HG02884 (cell line): ENCODE data around the gene ARL6IP4.

Source experiments
- ATAC-seq: cut with Tn5 transposase; IDR thresholded peaks from one replicate; pipeline ENCODE4 v1.9.1; 2021; ENCODE audit warnings: mild to moderate bottlenecking, moderate library complexity; ENCODE audit not compliant: unreplicated experiment

Gene ARL6IP4

DNA sequence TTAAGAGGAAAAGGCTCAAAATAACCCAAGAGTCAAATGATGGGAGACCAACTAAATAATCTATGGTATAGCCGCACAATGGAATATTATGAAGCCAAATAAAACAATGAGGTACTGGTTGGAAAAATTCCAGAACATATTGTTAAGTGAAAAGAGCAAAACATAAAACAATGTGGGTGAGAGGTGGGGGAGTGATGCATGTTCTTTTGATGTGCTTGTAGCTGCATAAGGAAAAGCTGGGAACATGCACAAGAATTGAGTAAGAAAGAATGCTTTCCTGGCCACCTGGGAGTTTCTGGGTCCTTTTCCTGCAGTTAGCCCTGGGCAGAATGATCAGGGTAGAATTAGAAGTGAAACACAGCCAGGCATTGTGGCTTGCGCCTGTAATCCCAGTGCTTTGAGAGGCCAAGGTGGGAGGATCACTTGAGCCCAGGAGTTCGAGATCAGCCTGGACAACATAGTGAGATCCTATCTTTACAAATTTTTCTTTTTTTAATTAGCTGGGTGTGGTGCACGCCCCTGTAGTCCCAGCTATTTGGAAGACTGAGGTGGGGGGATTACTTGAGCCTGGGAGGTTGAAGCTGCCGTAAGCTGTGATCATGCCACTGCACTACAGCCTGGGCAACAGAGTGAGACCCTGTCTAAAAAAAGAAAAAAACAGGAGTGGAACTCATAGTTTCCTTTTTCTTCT, 22.1 kb upstream of the ARL6IP4 start:
- no peak for ATAC-seq

DNA sequence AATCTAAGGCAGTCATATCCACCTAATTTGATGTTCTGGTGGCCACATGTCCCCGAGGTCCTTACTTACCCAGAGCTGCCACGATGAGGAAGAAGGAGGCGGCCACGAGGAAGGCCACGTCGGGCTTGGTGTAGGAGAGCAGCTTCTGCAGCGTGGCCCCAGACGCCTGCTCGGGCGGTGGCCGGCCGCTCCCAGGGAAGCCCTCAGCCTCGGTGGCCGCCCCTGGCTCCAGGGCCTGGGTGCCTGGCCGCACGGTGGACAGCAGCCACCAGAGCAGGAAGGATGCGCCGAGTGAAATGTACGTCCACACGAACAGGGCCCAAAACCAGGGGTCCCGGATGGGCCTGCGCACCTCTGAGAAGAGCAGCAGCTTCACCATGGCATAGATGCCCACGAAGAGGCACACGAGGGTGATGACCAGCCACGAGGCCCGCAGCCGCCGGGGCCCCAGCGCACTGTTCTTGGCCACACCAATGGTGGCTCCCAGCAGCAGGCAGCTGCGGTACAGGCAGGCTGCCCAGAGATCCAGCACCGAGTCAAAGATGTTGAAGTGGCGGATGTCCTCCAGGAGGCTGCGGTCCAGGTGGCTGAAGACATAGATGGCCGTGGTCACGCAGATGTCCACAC, 20.8 kb upstream of the ARL6IP4 start:
- ATAC-seq = no peak

DNA sequence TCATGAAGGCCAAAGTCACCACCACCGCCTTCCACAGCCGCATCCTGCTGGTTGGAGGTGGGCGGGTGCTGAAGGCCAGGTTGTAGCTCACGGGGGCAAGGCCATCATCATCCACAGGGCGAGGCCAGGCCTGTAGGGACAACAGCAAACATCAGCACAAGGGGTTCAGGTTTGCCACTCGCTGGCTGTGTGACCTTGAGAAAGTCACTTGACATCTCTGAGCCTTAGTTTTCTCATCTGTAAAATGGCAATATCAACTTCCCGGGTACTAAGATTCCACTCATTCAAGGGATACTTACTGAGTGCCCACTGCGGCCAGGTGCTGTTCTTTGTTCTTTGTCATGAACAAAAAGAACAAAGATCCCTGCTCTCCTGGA, 20.3 kb upstream of the ARL6IP4 start:
- no peak for ATAC-seq

DNA sequence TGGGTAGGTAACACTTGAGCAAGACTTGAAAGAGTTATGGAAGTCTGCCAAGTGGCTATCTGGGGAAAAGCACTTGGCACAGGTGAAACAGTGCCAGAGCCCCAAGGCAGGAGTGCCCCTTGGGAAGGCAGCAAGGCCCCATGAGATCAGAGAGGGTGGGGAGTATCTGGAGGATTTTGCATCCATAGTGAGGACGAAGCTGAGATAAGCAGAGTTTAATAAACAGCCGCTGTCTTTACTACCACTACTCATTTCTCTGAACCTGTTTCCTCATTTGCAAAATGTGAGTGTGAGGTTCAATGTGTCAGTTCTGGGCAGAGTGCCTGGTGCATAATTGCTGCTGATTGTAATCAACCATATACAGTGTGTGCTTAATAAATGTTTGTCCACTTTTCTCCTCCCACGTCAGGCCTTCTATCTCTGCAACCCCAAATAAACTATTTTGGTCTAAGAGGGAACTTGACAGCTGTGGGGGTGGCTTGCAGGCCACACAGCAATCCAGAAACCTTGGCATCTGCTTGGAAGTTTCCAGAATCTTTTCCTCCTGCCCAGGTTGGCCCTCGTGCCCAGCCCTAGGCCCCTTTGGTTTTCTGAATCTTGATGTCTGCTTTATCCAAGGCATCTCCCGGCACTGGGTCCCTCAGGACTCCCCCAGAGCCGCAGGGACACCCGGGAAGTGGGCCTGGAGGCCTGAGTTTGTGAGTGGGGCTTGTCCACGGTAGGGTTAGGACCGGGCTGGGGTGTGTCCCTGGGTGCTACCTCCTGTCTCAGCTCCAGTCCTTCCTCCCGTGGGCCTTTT, 18.8 kb upstream of the ARL6IP4 start:
- no peak for ATAC-seq

DNA sequence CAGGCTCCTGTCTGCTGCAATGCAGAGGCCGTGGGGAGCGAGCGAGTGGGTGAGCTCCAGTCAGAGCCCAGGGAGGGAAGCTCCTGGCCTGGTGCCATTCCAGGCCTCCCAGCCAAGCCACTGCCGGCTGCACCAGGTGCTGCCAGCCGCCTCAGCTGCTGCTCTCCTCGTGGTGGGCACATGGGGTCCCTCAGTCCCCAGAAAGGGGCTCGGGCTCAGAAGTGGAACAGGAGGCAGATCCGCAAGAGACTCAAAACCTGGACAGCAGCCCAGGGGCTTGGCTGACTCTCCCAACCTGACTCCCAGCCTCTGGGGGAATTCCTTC, 16.6 kb upstream of the ARL6IP4 start:
- no peak for ATAC-seq

DNA sequence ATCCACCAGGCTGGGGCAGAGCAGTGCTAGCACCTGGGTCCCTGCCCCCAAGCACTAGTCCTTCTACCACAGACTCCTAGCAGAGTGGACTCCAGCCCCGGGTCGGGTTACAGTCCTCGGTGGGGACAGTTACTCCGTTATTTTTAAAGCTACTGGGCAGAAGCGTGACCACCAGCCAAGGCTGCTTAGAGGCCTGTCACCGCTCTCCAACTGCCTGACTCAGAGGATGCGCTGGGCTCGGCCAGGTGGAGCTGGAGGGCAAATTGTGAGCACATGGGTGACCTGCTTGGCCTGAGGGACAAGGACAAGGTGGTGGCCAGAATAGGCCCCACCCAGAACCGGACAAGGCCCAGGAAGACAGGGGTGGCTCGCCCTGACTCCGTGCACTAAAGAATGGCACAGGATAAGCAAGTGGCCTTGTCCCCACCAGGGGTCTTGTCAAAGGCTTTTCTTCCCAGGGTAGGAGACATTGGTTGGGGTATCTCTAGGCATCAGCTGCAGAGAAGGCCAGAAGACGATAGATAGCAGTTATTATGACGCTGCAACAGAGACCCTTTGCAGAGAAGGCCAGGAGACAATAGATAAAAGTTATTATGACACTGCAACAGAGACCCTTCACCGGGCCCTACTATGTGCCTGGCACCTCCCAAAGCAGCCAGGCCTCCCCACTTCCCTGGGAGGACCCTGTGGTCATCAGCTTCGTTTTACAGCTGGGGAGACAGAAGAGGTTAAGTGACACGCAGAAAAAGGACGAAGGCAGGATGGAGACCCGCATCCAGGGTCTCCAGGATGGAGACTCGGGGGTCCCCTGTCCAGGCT, 15.8 kb upstream of the ARL6IP4 start:
- ATAC-seq = no peak

DNA sequence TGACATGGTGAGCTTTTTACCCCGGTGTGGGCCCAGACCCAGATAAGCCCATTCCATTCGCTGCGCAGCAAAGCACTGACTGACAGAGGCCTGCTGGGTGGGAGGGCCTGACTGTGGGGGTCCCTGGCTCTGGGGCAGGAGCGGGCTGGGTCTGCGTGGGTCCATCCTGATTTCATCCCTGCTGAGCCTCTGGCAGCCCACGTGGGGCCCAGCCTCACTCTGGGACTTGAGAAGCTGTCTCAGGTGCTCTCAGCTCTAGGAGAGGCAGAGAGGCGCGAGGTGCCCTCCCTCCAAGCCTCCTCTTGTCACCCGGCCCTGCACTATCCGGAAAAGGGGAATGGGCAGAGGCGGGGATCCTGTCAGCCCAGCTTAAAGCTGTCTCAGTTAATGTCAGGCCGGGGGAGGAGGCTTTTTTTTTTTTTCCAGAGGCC, 15.1 kb upstream of the ARL6IP4 start:
- ATAC-seq = no peak

DNA sequence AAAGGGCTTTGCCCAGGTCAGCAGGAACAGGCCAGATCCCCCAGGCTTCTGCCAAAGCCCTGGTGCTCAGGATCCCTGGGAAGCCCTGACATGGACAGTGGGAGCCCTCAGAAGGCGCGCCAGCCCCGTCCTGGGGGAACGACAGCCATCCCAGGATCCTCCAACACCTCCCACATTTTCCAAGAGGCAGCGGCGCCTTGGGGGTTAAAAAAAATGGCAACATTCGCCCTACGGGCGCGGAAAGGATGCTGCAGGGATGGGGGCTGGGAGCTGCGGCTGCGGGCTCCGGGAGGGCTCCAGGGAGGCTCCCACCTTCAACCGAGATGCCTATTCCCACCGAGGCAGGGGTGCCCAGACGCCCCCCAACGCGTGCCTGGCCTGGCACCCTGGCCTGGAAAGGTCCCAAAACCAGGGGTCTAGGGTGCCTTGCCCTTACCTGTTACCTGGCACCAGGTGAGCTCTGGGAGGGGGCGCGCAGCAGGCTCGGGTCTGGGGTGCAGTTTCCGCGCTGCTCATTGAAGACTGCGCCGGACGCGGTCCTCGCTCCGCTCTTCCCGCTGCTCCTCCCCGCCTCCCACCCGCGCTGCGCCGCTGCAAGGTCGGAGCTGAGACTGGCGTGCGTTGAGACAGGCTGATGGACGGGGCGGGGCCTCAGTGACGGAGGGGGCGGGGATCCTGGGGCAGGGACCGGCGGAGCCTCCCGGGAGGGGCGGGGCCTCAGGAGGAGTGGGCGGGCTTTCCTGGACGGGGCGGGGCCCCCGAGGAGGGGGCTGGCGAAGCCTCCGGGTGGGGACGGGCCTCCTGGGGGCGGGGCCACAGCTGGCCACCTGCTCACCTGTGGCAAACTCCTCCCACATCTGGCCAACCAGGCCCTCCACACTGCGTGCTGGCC, 14.4 kb upstream of the ARL6IP4 start, which contains the start of gene ABCB9:
ABCB9 (minus strand) TSS at position 613 of the 892 bp plus-strand sequence. CDS start 6,228 bp downstream, outside the sequence.
- ATAC-seq = peak; percentile 65

DNA sequence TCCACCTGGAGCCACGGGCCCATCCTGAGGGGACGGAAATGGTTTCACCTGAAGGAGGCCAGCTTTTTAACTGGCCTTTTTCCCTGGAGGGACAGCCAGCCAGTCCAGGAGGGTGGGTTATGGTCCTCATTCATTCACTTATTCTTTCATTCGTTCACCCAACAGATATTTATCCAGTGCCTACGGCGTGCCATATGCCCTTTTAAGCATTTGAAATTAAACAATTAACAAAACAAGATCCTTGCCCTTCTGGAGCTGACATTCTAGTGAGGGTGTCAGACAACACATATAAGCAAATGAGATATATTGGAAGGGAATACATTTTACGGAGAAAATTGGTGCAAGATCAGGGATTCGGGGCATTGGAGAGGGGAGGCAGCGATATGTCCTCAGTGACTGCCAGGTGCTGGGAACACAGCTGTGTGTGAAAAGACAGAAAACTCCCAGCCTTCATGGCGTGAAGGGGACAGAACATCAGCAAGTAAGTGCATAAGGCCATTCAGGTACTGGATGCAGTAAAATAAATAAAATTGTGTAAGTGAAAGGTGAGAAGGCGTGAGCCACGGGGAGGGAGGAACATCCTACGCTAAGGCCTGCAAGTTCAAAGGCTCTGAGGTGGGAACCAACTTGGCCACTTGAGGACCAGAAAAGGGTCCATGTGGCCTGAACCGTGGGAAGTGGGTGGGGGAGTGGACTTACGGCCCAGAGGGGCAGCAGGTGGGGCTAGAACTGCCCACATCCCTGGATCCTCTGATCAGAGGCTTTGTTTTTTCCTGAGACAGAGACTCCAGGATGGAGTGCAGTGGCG, 13.5 kb upstream of the ARL6IP4 start:
- no peak for ATAC-seq

DNA sequence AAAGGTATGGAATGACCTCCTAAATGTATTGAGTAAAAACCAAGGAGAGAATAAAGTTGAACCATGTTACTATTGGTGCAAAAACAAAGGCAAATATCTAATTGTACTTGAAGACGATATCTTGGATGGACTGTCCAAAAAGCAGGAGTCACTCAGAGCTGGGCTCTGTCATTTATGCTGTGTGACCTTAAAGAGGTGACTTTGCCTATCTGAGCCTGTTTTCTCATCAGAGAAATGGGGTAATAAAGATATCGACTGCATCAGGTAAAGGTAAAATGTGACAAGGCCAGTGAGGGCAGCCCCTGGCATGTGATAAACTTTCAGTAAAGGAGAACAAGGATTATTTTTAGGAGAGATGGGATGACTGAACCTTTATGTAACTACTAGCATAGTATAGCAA, 12.4 kb upstream of the ARL6IP4 start:
- no peak for ATAC-seq

DNA sequence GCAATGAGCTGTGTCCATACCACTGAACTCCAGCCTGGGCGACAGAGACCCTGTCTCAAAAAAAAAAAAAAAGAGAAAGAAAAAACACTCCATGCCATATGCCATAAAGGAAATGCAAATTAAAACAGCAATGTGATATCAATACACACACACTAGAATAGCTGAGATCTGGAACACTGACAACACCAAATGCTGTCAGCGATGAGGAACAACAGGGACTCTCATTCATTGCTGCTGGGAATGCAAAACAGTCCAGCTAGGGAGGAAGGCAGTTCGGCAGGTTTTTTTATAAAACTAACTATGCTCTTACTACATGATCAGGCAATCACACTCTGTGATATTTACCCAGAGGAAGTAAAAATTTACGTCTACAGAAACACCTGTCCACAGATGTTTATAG, 10.8 kb upstream of the ARL6IP4 start:
- ATAC-seq = no peak

DNA sequence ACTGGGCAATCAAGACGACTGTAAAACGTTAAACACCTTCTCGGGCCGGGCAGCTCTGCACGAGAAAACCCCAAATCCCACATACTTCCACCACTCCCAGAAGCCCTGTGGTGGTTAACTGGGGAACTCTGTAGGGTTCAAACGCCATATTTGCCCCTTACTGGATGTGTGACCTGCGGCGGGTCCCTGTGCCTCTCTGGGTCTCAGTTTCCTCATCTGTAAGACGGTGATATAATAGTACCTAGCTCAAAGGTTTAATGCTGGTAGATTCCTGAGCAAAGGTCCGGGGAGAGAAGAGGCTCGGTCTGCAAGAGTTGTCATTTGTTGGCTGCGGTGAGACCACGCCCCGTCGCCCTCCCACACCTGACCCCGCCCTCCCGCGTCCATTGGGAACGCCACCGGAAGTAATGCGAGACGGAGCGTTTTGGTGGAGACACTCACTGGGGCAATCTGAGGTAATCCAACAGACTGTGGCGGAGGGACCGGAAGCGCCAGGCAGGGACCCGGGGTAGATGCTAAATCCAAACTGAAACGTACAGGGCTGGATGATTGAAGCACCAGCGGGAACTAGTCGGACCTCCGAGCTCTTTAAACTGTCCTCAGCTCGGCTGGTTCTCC, 6.1 kb upstream of the ARL6IP4 start:
- peak; percentile 62 for ATAC-seq

DNA sequence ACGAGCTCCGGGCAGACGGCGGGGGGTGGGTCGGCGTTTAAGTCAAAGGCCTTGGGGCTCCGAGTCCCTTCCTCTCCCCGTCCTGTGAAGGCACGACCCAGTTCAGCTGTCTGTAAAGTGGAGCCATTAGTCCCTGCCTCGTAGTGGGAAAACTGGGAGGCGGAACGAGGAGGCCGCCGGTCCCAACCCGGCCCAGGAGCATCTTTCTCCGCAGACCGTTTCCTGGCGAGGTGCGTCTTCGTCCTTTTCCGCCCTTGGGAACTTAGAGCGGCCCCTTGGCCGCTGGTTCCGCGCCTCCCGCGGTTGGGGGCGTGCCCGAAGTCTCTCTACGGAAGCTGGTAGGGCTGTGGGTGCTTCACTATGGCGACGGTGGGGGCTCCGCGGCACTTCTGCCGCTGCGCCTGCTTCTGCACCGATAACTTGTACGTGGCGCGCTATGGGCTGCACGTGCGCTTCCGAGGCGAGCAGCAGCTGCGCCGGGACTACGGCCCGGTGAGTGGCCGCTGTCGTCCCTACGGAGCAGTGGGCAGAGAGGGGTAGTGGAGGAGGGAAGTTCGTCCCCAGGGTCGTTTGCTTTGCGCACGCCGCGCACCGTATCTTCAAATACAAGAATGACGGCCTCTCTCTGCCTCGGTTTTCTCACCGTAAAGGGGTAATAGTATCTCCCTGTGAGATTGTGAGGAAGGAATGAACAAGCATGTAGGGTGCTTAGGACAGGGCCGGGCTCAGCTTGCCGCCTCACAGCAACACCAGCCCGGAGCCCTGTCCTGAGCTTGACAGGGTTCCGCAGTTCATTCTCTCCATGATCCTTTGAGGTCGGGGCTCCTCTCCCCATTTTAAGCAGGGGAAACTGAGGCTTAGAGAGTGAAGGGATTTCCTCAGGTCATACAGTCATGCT, 5.3 kb upstream of the ARL6IP4 start, which contains the start of gene OGFOD2:
OGFOD2 (plus strand) TSS at position 353 of the 898 bp plus-strand sequence; CDS start at position 361, 8 bp downstream.
- peak; percentile 79 for ATAC-seq

DNA sequence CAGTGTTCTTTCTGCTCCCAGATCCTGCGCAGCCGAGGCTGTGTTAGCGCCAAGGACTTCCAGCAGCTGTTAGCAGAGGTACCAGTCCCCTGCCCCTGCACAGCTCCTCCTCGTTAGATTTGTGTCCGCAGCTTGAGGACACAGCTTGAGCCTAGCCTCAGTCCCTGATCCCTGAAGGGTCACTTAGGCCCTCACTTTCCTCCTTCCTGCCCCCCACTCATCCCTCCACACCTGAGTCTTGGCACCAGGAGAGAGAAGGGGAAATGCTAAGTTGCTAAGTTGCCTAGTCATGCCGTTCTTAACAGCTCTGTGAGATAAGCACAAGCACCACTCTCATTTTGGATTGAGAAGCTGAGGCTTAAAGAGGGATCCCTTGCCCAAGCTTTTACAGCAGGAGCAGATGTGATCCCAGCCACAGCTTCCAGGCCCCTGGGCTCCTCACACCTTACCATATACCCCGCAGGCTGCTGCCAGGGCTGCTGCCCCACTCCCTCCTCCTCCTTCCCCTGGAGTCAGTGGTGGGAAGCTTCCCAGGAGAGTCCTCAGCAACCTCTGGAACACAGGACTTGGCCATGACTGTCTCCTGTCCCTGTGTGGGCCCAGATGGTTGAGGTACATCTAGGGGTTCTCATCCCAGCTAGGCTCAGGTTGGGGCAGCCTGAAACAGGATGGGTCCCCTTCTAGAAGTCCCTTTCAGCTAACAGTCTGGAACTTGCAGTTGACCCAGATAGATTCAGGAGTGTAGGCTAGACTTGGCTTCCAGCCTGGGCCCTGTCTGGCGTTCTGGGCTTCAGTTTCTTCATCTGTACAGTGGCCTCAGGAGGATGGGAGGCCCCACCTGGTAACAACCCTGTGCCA, 4.5 kb upstream of the ARL6IP4 start:
- no peak for ATAC-seq

DNA sequence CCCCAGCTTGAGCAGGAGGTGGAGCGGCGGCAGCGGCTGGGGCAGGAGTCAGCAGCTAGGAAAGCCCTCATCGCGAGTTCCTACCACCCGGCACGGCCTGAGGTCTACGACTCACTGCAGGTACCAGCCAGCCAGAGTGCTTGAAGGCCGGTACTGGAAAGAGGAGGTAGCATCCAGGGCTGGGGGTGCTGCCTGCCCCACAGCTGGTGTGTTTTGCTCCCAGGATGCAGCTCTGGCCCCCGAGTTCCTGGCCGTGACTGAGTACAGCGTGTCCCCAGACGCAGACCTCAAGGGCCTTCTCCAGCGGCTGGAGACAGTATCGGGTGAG, 3.9 kb upstream of the ARL6IP4 start:
- ATAC-seq = no peak

DNA sequence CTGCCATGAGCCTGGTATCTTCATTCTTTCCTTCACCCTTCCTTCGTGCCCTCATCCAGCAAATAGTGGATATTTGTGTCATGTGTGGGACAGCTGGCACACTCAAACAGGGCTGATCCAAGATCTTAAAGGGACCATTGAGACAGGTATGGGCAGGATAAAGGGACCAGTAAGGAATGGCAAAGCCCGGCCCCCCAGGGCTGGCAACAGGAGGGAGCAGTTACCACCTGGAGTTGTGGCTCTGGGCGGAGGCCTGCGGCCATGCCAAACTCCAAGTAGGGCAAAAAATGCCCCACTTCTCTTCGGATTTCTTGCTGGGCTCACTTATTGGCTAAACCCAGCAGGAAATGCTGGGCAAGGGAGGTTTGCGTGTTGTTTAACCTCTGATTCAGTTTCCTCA, 3.3 kb upstream of the ARL6IP4 start:
- no peak for ATAC-seq
